ENCODE measurements around the gene THADA. TPM values are rescaled to one million over a fixed set of nuclear protein-coding genes. Genes with fewer than 3 reads are reported as not detected.

The THADA gene
- total RNA-seq, 1 experiment from 2014 or later, result 20.1 TPM

GRCh38 chr2:43402002-43402401 is 193.8 kb downstream of the THADA start:
- H3K9me3 ChIP-seq (ENCODE audit: control insufficient read depth, low read depth, low read length), result no peaks in the 10 kb centered on the region
- H3K23me2 ChIP-seq (ENCODE audit: insufficient read length, low read depth, low read length, poor library complexity, severe bottlenecking), result no peaks in the 10 kb centered on the region
- H3T11ph ChIP-seq (ENCODE audit: low read length), result no peak overlapping the region
- no peak overlapping the region for H3K4me2 ChIP-seq (ENCODE audit: insufficient read depth, insufficient read length, low read length)
- H4K8ac ChIP-seq (replicated peaks; ENCODE audit: insufficient read length, low read depth, low read length), result no peak overlapping the region
- peaks cover 22 to 24% of the 10 kb centered on the region in 2 experiments for H3K4me1 Mint-ChIP-seq
- H4K20me1 ChIP-seq (ENCODE audit: control insufficient read depth, insufficient read depth, insufficient read length), result no peaks in the 10 kb centered on the region
- H3K79me1 ChIP-seq (ENCODE audit: insufficient read depth, low read depth, low read length, poor library complexity, severe bottlenecking), result no peaks in the 10 kb centered on the region
- no peaks in the 10 kb centered on the region for H3K79me2 ChIP-seq (ENCODE audit: insufficient read depth, low read length)
- H2BK15ac ChIP-seq (ENCODE audit: low read depth, low read length), result no peak overlapping the region
- no peak overlapping the region for H3K27ac ChIP-seq (ENCODE audit: insufficient read length, low read depth, low read length)
- no peaks in the 10 kb centered on the region; the same call in 1 of the 2 replicates for H3K4me1 ChIP-seq (ENCODE audit: insufficient read depth, low read length)
- H2AFZ ChIP-seq (ENCODE audit: low read length), result no peak overlapping the region
- H3K27me3 ChIP-seq (ENCODE audit: insufficient read depth, low read length), result no peaks in the 10 kb centered on the region
- no peak overlapping the region for H2BK5ac ChIP-seq (ENCODE audit: insufficient read length, low read length)
- no peak overlapping the region for H3K14ac ChIP-seq (ENCODE audit: insufficient read depth, low read length)
- H4K5ac ChIP-seq (ENCODE audit: insufficient read length, low read depth, low read length), result no peak overlapping the region
- no peak overlapping the region for H4K91ac ChIP-seq (ENCODE audit: insufficient read length, low read depth, low read length)
- no peak overlapping the region for H2AK5ac ChIP-seq (ENCODE audit: insufficient read length, low read length)
- no peak overlapping the region for H3K4ac ChIP-seq (ENCODE audit: low read depth, low read length)
- no CpG with 5 or more reads among the region's 5 CpGs for WGBS (ENCODE audit: extremely low coverage, insufficient read length, low lambda C conversion rate)
- no peaks in the 10 kb centered on the region; the same call in 1 of the 2 replicates for H3K27me3 Mint-ChIP-seq (ENCODE audit: low read depth)
- no peak overlapping the region for H3K27ac Mint-ChIP-seq
- no peaks in the 10 kb centered on the region for H3K36me3 Mint-ChIP-seq (ENCODE audit: insufficient read depth in 1 of 3, low read depth in 3 of 3)
- H2BK120ac ChIP-seq (ENCODE audit: low read depth, low read length, poor library complexity, severe bottlenecking), result no peak overlapping the region
- H3K56ac ChIP-seq (ENCODE audit: insufficient read length, low read depth, low read length), result no peak overlapping the region
- H3K9me3 Mint-ChIP-seq, result no peaks in the 10 kb centered on the region
- no peak for DNase-seq
- H2BK12ac ChIP-seq (ENCODE audit: insufficient read length, low read depth, low read length), result no peak overlapping the region
- H3K23ac ChIP-seq (ENCODE audit: insufficient read length, low read depth, low read length), result no peak overlapping the region
- H3K18ac ChIP-seq (ENCODE audit: insufficient read length, low read depth, low read length), result no peak overlapping the region
- no peak overlapping the region for H3K9ac ChIP-seq (ENCODE audit: extremely low read depth, insufficient read length, low read length)
- H3K4me3 Mint-ChIP-seq, result no peak overlapping the region
- TF ChIP-seq CTCF (conservative IDR thresholded peaks at IDR 0.05), result no peak
- no peak overlapping the region for H2BK20ac ChIP-seq (ENCODE audit: low read depth, low read length, poor library complexity, severe bottlenecking)

All from H9 (cell line).